Kidney glomerular epithelial cell (primary cell): Measurements from ENCODE around the gene LRRK1.

Source experiments
- DNase-seq: peaks from one replicate; lab custom pipeline; 2025; lab: John Stamatoyannopoulos, UW

LRRK1 gene, protein sequence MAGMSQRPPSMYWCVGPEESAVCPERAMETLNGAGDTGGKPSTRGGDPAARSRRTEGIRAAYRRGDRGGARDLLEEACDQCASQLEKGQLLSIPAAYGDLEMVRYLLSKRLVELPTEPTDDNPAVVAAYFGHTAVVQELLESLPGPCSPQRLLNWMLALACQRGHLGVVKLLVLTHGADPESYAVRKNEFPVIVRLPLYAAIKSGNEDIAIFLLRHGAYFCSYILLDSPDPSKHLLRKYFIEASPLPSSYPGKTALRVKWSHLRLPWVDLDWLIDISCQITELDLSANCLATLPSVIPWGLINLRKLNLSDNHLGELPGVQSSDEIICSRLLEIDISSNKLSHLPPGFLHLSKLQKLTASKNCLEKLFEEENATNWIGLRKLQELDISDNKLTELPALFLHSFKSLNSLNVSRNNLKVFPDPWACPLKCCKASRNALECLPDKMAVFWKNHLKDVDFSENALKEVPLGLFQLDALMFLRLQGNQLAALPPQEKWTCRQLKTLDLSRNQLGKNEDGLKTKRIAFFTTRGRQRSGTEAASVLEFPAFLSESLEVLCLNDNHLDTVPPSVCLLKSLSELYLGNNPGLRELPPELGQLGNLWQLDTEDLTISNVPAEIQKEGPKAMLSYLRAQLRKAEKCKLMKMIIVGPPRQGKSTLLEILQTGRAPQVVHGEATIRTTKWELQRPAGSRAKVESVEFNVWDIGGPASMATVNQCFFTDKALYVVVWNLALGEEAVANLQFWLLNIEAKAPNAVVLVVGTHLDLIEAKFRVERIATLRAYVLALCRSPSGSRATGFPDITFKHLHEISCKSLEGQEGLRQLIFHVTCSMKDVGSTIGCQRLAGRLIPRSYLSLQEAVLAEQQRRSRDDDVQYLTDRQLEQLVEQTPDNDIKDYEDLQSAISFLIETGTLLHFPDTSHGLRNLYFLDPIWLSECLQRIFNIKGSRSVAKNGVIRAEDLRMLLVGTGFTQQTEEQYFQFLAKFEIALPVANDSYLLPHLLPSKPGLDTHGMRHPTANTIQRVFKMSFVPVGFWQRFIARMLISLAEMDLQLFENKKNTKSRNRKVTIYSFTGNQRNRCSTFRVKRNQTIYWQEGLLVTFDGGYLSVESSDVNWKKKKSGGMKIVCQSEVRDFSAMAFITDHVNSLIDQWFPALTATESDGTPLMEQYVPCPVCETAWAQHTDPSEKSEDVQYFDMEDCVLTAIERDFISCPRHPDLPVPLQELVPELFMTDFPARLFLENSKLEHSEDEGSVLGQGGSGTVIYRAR (N-terminal part only)

DNA sequence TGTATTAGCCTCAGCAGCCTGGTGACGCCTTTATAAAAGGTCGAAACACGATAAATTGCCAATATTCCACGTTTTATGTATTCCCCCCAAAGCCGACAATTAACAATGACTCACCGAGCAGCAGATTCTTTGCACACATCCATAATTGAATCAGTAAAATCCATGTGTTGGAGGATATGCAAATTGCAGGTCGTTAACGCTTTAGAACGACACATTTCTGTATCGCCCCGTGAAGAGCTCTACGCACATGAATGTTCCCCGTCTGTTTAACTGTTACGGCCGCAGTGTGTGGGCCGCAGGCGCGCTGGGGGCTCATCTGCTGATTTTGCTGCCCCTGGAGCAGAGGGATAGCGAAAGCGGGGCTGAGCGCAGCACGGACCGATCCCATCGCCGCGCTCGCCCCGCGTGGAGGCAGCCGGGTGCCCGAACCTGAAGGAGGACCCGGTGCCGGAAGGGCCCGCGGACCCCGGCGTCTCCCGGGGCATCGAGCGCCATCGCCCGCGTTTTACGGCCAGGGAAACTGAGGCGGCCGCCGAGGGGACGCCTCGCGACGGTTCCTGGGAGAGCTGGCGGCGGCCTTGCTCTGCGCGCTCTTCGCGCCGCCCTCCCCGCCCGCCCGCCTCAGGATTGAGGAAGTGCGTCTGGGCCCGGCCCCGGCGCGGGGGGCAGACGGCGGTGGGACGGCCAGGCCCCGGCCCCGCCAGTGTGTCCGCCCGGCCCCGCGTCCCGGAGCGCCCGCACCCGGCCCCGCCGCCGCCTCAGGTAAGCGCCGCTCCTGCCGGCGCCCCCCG, at the start of gene LRRK1:
LRRK1 (plus strand) TSS at position 668 of the 791 bp plus-strand sequence. CDS start 5,276 bp downstream, outside the sequence.
- DNase-seq: peak; percentile 20

DNA sequence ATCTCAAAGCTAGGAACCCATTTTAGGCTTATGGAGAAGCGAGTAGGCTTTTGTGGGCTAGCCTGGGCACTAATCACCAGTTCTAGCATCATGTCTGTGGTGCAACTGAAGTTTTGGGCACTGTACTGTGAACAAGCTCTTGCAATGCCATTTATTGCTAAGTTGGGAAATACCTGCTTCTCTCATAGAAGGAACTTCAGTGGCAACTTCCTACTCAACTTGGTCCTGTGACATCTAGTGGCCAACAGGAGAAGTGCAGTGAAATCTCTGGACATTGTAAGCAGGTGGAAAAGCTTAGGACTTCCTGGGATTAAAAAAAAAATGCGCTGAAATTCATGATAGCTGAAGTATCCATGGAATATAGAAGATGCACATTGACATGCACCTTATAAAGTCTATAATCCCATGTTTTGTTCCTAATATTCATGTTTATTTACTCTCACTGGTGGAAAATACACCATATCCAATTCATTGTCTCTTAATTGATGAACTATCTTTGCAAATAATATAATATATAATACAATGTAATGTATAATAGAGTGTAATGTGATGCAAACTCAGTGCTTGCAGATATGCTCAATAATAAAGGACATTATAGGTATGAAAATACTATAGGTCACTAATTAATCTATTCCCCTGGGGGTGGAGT, 46.0 kb upstream of the LRRK1 start:
- DNase-seq: peak; percentile 80

DNA sequence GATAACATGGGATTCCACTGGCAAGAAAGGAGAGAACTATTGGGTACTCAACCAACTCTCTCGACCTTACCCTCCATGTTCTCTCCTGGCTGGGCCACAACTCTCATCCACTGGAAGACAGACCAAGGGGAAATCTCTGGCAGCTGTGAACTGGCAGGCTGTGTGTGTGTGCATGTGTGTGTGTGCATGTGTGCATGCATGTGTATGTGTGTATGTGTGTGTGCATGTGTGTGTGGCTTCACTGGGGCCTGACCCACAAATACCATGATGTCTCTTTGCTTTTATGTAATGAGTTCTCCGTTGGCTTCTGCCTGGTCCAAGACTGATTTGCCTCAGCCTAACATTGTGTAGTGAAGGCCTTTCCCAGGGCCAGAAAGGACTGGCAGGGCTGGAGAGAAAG, 43.7 kb upstream of the LRRK1 start:
- no peak for DNase-seq

DNA sequence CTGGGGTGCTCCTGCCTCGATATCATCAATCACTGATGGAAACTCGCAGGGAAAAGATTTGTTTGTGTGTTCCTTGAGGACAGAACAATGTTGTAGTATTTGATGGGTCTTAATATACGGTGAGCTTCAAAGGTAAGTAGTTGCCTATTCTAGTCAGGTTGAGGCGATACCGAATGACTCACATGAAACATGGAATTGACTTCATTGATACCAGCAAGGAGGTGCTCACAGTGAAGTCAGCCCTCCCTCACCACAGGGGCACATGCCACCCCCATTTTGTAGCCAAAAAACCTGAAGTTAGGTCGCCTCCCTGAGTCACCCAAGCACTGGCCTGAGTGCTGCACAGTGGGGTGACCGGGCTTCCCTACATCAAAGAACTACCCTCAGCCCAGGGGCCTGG, 43.2 kb upstream of the LRRK1 start:
- DNase-seq: no peak

DNA sequence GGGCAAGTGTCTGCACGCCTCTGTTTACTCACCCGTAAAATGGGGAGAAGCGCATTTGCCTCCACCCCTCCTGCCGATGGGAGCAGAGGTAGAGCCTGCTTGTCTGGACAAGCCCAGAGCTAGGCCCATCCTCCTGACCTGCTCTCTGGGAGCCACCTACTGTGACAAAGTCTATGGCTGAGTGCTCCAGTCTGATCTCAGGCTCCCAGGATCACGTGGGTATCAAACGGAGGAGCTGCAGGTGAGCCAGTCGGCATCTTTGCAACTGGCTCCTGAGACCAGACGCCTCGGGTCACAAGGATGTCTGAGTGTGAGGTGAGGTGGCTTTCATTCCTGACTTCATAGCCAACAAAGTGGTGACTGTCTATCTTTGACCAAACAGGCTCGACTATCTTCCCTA, 41.6 kb upstream of the LRRK1 start:
- DNase-seq: no peak

DNA sequence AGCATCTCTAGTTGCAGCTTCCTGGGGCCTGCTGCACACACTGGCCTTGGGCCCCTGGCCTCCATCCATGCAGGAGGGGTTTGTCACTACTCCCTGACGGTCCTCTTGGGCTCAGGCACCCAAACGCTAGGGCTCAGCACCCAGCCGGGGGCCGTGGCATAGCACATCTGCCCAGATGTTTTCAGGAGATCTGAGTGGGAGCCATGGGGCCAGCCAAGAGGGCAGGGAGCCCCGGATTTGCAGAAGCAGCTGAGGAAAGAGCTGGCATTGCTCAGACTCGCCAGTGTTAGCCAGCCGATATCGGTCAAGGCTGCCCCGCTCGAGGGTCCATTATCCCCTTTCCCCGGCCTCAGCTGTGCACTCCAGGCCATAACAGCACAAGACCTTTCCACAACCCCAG, 41.0 kb upstream of the LRRK1 start:
- no peak for DNase-seq

DNA sequence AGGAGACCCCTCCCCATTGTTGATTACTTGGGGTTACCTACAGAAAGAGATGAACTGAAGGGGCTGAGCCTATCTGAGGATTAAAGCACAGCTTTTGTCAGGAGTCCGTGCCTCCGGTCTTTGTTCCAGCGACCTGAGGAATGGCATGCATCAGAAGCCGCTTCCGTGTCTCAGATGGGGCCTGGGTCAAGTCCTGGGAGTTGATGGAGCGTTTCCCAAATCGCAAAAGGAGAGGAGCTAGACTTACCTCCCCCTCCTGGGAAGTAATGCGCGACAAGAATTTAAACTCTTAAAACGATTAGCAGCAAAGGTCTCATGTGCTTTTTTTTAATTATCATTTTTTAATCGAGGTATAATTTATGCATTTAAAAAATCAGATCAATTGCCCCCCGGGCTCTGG, 40.5 kb upstream of the LRRK1 start:
- DNase-seq: no peak

DNA sequence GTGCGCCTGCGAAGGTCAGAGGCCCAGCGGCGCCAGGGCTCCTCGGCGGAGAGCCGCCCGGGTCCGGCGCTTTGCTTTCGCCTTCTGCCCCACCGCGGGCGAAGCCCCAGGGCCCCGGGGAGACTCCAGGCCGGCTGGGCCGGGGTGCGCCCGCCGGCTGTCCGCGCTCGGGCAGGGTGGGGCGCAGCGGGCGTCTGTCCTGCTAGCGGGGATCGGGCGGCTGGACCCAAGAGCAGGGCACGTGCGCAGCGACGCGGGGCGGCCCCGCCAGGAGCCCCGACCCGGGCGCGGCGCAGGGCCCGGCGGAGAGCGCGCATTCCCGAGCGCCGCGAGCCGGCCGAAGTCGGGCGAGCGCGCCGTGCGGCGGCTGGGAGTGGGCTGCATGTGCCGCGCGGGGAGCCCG, 40.1 kb upstream of the LRRK1 start:
- no peak for DNase-seq

DNA sequence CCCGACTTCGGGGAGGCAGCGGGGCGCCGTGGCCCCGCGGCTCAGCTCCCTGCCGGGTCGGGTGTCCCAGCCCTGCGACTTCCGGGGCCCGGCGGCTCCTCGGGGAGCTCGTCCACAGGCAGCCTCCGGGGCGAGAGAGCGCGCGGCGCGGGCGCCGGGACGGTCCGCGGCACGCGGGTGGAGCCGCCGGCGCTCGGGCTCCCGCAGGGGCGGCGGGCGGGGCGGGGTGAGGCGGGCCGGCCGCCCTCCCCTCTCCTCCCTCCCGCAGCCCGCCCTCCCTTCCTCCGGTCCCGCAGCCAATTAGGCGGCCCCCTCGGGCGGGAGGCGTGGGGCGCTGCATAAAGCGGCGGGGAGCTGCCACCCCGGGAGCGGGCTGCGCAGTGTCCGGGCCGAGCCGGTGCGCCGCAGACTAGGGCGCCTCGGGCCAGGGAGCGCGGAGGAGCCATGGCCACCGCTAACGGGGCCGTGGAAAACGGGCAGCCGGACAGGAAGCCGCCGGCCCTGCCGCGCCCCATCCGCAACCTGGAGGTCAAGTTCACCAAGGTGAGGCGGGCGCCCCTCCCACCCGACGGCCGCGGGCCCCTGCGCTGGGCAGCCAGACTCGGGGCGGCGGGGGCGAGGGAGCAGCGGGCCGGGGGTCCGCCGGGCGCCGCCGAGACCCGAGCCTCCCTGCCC, 39.6 kb upstream of the LRRK1 start, which contains the start of gene ALDH1A3:
ALDH1A3 (plus strand) TSS at position 368 of the 675 bp plus-strand sequence; CDS start at position 445, 77 bp downstream.
- DNase-seq: no peak

DNA sequence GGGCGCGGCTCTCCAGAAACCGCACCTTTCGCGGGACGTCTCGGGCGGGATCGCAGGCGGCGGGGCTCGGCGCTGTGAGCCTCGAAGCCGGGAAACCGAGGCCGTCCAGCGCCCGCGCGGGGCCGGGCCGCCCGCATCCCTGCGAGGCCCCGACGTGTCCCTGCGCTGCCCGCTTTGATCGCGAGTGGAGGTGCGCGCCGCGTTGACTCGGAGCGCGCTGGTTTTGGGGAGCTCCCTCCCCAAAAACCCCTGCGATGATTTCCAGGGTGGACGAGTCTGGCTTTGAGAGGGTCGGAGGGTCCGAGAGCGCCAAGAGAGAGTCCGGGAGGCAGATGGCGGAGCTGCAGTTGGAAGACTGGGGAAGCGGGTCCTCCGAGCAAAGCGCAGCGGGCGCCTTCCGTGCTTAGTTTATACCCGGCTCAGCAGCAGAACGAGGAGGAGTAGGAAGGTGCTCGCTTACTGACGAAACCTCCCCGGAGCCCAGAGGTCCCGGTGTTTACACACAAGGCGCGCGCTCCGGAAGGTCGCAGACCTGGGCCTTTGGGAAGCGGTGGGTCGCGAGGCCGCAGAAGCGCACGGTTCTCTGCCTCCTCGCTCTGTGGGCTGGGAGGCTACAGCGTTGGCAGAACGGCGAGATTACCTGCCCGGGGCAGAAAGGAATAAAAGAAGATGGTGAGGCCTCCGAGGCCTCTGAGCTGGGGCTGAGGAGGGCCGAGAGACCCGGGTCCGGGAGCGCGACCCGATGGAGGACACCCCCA, 38.8 kb upstream of the LRRK1 start:
- DNase-seq: no peak

DNA sequence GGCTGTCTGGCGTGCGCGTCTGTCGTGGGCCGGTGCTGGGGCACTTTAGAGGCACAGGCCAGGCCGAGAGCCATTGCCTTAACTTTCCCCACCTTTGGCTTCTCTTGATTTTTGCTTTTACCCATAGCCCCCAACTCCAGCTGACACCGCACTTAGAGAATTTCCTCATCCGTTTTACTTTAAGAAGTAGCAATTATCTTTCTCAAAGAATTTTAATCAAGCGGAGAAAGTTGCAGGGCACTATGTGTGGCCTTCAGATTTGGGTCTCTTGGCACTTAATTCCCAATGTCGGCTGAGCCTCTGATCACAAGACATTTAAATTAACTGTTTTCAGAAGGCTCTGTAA, 38.3 kb upstream of the LRRK1 start:
- no peak for DNase-seq

DNA sequence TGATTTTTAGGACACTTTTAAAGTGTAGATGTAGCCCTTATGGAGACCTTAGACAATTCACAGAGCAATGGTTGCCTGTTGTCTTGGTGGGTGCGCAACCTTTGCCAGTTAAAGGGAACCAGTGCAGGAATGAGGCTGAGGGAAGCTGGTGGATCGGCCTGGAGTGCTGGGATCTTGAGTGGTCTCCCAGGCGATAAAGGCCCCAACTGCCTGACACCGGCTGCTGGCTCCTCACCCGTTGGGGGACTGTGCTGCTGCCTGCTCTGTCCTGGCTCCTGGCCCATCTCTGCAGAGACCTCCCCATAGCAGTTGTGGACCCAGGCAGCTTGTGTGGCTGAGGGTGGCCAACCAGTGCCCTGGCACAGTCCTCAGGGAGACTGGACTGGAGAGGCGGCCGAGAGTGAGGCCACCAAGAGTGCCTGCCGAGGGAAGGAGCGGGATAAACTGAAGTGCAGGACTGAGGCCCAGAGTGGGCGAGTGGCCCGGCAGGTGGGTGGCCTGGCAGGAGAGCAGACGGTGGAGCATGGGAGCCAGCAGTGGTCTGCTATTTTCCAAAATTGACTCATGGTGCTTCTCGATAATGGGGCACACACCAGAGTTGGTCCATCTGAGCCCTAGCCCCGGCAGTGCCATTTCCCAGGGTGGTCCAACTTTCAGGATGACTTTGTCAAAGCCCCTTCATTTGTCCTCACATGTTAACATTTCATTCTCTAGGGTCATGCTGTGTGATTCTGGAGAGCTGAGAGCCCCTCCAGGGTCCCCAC, 37.4 kb upstream of the LRRK1 start:
- DNase-seq: no peak

DNA sequence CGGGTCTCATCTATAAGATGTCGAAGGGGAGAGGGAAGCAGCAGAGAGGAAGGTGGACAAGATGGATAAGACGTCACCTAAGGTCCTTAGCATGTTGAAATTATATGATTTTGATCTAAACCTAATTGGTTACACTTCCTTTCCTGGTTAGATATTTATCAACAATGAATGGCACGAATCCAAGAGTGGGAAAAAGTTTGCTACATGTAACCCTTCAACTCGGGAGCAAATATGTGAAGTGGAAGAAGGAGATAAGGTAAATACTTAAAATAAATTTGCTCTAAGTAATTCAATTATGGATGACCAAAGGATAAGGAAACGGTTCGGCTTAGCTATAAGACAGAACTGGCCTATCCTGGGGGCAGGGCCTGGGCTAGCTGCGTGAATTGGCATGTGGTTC, 34.0 kb upstream of the LRRK1 start:
- DNase-seq: no peak

DNA sequence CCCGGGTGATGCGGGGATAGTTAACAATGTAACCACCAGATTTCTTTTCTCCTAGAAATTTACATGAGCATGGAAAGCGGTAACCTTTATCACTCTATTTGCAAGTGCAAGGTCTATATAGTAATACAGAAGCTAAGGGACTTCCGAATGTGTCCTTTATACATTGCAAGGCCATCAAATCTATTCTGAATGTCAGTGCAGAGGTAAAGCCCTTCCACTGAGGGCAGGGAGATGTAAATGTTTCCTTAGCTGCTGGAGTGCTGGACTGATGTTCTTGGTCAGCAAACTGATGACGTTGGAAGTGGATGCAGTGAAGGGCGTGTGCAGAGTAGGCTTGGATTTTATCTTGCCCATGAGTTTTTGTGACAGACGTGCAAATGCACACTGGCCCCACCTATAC, 33.3 kb upstream of the LRRK1 start:
- DNase-seq: no peak

DNA sequence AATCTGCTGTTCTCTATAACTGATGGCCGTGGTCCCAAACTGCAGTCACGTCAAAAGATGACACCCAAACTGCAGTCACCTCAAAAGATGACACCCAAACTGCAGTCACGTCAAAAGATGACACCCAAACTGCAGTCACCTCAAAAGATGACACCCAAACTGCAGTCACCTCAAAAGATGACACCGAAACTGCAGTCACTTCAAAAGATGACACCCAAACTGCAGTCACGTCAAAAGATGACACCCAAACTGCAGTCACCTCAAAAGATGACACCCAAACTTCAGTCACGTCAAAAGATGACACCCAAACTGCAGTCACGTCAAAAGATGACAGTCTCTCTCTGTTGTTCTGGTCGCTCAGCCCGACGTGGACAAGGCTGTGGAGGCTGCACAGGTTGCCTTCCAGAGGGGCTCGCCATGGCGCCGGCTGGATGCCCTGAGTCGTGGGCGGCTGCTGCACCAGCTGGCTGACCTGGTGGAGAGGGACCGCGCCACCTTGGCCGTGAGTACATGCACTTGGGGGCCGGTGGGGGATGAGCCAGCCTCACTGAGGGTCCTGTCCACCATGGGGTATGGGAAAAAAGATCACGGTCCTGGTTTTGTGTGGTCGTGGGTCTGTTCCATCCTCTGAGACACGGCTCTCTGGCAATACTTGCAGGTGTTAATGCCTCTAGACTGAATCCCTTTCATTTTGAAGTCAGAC, 31.8 kb upstream of the LRRK1 start:
- DNase-seq: no peak

DNA sequence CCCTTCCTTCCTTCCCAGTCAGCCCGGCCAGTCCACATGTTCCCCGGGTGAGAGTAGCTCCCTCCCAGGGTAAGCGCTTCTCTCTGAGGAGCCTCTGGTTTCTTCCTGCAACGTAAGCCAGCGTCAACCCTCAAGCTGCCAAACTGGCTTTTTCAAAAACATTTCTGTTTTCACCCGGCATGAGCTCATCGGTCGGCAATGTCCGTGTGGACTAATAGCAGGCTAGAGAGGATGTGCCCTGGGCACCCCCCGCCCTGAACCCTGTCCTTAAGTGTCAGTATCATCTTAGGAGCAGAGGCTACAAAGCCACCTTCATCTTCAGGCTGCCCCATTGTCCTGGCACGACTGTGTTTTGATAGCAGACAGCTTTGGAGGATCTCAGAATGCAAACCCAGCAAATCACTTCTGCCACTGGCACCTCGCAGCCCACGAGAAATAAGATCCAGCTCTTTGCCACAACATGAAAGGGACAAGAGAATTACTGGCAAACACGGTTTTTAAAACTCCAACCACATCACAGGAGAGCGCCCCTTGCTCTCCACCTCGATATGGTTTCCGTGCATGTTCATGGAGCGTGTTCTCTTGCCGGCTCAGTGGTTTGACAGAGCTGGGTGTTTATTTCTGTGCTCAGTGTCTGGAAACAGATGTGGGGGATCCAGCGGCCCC, 29.6 kb upstream of the LRRK1 start:
- peak; percentile 33 for DNase-seq

DNA sequence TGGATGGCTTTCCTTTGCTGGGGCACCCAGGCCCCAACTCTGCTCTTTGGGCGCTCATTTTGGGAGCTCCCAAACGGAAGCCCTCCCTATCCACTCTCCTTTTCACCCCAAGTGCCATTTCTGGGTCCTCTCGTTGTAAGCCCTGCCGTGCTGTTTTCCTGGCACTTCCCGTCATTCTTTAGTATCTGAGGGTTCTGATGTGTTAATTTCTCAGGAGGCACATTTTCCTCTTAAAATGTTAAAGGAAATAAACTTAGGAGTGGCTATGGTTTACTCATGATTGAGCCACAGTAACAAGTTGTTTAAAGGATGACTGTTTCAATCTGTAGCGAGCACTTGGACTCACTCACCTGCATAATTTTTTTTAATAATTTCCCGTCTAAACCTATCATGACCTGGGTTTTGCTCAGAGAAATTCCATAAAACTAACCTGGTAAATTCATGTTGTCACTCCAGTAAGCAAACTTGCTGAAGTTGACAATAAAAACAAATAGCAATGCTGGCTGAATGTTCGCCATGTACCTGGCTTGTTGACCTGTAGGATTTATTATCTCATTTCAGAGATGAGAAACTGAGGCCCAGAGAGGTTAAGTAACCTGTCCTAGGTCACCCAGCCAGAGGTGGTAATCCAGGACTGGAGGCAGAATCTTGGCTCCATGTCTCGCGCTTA, 29.0 kb upstream of the LRRK1 start:
- DNase-seq: no peak
